Activated T-helper 17 cell treated with anti-CD3 and anti-CD28 coated beads, Interleukin-2, amount 50 U/mL, for 72 hours (primary cell): ENCODE measurements around the gene BMF. TPM values are rescaled to one million over a fixed set of nuclear protein-coding genes. Genes with fewer than 3 reads are reported as not detected.
A peak's percentile ranks its signal among the peaks of the same experiment; 100 is the strongest.
"Not testable (repeated sequence)": the region's sequence is repeated elsewhere in the genome, so short reads cannot be mapped to it uniquely, and the experiment has no call there.

Experiments used
- ATAC-seq: fragments of 150-1000 bp; cut with Tn5 transposase; replicated peaks from 2 replicates; pipeline ENCODE4 v1.10.0; 2021; ENCODE audit warnings: mild to moderate bottlenecking, moderate library complexity
- H3K27ac Mint-ChIP-seq: one replicate; pipeline ENCODE4 v1.8.0; 2022; ENCODE audit warnings: mixed read lengths
- H3K27me3 Mint-ChIP-seq: one replicate; pipeline ENCODE4 v1.8.0; 2022; ENCODE audit warnings: mixed read lengths
- H3K36me3 Mint-ChIP-seq: one replicate; pipeline ENCODE4 v1.8.0; 2022; ENCODE audit warnings: low read depth, mild to moderate bottlenecking, mixed read lengths
- H3K4me1 Mint-ChIP-seq: one replicate; pipeline ENCODE4 v1.8.0; 2022; ENCODE audit warnings: mixed read lengths
- H3K4me3 Mint-ChIP-seq: one replicate; pipeline ENCODE4 v1.8.0; 2022; ENCODE audit warnings: mild to moderate bottlenecking, mixed read lengths
- H3K9me3 Mint-ChIP-seq: one replicate; pipeline ENCODE4 v1.8.0; 2022; ENCODE audit warnings: mixed read lengths
- total RNA-seq, 2 donors: library from RNA; stranded (reverse); gene quantifications; one replicate each; pipeline ENCODE4 v1.2.3, GENCODE V29; 2022

Gene BMF
- total RNA-seq, 2 donors from 2014 or later = 3.2 to 19.3 TPM

DNA sequence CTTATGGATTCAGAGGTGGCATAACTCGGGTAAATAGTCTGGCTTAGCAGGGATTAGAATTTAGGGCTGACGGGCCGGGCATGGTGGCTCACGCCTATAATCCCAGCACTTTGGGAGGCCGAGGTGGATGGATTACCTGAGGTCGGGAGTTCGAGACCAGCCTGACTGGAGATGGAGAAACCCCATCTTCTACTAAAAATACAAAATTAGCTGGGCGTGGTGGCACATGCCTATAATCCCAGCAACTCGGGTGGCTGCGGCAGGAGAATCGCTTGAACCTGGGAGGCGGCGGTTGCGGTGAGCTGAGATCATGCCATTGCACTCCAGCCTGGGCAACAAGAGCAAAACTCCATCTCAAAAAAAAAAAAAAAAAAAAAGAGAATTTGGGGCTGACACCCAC, 6.4 kb upstream of the BMF start:
- H3K9me3 Mint-ChIP-seq, H3K36me3 Mint-ChIP-seq, ATAC-seq, H3K27ac Mint-ChIP-seq, H3K27me3 Mint-ChIP-seq: not testable (repeated sequence)
- peak overlapping the region; percentile 46 for H3K4me3 Mint-ChIP-seq
- H3K4me1 Mint-ChIP-seq = peaks cover 12% of the 10 kb centered on the region

DNA sequence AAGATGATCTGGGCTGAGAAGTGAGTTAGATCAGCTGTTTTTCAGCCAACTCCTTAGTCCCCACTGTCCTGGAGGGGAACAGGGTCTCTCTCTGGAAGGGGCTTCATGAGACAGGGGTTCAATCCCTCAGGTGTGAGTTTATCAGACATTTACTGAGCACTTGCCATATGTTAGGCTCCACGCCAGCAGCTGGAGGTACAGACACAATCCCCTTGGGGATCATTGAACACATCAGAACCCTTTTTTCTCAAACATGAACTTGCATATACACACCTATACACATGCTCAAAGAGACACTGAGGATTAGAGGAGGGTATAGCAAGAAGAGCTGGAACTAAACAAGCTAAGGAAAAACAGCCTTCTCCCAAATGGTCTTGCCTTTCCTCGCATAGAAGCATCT, 5.5 kb upstream of the BMF start:
- Mint-ChIP-seq H3K36me3 (no peaks in the 10 kb centered on the region), H3K27ac (peak overlapping the region; percentile 43), H3K4me1 (peaks cover 16% of the 10 kb centered on the region), H3K27me3 (no peaks in the 10 kb centered on the region), H3K4me3 (no peak overlapping the region), H3K9me3 (no peaks in the 10 kb centered on the region)
- ATAC-seq = no peak

DNA sequence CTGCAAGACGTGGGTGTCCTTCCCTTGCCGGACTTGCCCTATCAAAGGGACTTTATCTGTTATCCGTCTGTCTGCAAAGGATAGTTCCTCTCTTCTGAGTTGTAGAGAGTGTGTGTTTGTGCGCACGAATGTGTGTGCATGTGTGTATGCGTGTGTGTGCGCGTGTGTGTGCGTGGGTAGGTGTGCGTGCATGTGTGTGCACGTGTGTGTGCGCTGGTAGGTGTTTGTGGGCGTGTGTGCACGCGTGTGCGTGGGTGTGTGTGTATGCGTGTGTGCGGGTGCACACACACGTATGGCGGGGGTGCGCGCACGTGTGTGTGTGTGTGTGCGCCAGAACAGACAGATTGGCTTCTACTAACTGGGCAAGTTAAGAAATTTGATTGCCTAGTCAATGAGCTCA, 4.1 kb upstream of the BMF start:
- no peak overlapping the region for H3K27ac Mint-ChIP-seq

DNA sequence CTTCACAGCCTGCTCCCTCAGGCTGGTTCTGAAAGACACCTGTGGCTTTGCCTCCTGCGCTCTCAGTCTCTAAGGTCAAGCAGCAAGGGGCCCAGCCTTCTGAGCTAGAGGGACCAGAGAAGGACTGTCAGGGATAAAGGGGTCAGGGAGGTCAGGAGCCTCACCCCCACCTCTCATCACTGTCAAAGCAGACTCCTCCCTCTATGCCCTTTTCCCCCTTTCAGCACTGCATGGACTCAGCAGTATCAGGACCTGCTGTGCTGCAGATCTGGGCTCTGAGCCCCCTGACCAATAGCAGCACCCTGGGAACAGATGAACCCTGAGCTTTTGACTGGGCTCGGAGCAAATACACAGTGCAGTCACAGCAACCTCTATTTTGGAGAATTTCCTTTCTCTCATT, 3.2 kb upstream of the BMF start:
- H3K4me3 Mint-ChIP-seq = no peak overlapping the region
- H3K4me1 Mint-ChIP-seq = peaks cover 23% of the 10 kb centered on the region

More for the DNA sequence above, 4.1 kb upstream of the BMF start:
- peaks cover 19% of the 10 kb centered on the region for H3K4me1 Mint-ChIP-seq
- no peak overlapping the region for H3K4me3 Mint-ChIP-seq
- no peaks in the 10 kb centered on the region for H3K9me3 Mint-ChIP-seq
- ATAC-seq = no peak
- H3K27me3 Mint-ChIP-seq = no peaks in the 10 kb centered on the region
- no peaks in the 10 kb centered on the region for H3K36me3 Mint-ChIP-seq

DNA sequence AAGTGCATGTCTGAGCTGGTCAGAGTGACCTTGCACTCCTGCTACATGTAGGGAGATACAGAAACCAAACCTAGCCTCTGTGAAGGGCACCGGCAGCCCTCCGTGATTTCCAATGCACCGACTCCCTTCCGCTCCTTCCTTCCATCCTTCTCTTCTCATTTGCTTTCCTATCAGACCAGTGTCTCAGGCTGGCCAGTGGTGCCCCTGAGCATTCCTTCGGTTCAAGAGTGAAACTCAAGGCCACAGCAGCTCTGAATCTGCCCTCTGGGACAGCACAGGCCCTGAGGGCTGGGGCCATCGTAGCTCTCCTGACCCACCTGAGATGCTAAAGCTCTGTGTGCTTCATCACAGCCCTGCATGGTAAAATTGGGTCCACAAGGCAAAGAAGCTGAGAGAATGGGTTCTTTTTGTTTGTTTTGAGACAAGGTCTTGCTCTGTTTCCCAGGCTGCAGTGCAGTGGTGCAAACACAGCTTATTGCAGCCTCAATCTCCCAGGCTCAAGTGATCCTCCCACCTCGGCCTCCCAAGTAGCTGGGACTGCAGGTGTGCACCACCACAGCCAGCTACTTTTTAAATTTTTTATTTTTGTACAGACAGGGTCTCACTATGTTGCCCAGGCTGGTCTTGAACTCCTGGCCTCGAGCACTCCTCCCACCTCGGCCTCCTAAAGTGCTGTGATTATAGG, 2.3 kb upstream of the BMF start:
- Mint-ChIP-seq H3K4me3 (no peak overlapping the region), H3K9me3 (no peaks in the 10 kb centered on the region), H3K36me3 (no peaks in the 10 kb centered on the region), H3K27ac (no peak overlapping the region), H3K4me1 (peaks cover 27% of the 10 kb centered on the region), H3K27me3 (no peaks in the 10 kb centered on the region)
- no peak for ATAC-seq

More for the DNA sequence above, 3.2 kb upstream of the BMF start:
- Mint-ChIP-seq H3K27me3 (no peaks in the 10 kb centered on the region), H3K9me3 (no peaks in the 10 kb centered on the region), H3K27ac (no peak overlapping the region), H3K36me3 (no peaks in the 10 kb centered on the region)
- no peak for ATAC-seq

DNA sequence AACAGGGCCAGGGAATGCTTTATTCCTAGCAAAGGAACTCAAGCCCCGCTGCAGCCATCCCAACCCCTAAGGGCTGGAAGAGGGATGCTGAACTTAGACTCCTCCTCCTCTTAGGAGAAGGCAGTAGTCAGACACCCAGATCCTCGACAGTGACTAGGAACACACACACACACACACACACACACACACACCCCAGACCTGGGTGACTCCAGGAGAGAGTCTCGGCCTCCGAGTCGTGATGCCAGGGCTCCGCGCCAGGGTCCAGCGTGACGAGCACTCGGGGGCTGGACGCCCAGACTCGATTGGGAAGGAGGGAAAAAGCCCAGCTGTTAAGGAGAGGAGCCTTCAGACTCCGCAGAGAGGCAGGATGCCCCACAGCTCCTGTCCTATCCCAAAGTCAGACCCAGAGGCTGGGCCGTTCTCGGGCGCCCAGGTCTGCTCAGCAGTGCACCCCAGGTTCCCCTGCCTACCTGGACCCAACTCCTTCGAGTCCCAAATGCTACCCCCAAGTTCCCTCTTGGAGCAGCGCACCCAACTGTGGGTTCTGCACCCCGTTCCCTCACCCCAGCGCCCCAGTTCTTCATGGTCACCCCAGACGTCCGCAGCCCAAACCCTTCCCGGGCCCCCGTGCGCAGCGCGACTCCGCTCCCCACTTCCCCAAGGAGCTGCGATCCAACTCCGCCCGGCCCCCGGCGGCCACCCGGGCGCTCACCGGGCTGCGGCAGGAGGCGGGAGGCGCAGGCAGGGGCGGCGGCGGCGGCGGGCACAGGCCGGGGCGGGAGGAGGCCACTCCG, 421 bp downstream of the BMF start:
- Mint-ChIP-seq H3K4me3 (peak overlapping the region; percentile 94), H3K27me3 (no peaks in the 10 kb centered on the region), H3K9me3 (no peaks in the 10 kb centered on the region), H3K36me3 (peaks cover 14% of the 10 kb centered on the region), H3K4me1 (peaks cover 41% of the 10 kb centered on the region), H3K27ac (peak overlapping the region; percentile 48)
- peak; percentile 3 for ATAC-seq

DNA sequence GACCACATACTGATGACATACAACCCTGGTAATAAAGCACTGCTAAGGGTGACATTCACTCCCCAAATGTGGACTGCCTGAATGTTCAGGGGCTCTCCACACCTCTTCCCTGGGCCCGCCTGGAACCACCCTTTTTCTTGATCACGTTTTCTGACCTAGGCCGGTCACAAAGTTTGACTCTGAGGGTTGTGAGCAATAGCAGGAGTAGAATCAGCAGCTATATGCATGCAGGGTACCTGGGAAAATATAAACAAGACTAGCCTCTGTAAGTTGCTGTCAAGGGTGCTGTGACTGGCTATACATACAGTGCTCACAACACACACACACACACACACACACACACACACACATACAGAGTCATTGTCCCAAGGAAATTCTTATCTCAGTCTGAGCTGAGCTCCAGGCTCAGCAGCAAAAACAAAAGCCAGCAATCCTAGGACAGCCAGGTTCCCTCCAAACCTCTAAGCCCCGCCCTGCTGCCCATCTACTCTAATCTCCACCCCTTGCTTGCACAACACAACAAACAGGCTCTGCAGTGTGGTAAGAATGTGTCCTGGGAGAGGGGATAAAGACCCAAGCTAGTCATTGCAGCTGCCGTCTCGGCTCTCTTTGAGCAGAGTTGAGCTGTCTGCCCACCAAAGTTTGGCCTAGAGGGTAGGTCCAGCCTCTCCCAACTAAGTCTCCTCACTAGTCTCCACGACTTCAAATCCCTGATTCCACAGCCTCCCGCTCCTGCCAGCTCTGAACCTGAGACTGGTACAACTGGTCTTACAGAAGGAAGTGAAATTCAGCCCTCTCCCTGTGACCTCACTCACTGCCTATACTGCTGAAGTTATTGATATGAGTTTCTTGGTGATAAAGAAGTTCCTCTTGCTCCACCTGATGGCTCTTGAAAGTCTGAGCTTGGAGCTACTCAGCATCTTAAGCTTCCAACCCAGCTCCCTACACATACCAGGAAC, 2.2 kb downstream of the BMF start:
- Mint-ChIP-seq H3K36me3 (peaks cover 17% of the 10 kb centered on the region), H3K4me1 (peaks cover 43% of the 10 kb centered on the region), H3K4me3 (peak overlapping the region; percentile 94), H3K9me3 (no peaks in the 10 kb centered on the region), H3K27ac (peak overlapping the region; percentile 93), H3K27me3 (no peaks in the 10 kb centered on the region)
- peak; percentile 22 for ATAC-seq

DNA sequence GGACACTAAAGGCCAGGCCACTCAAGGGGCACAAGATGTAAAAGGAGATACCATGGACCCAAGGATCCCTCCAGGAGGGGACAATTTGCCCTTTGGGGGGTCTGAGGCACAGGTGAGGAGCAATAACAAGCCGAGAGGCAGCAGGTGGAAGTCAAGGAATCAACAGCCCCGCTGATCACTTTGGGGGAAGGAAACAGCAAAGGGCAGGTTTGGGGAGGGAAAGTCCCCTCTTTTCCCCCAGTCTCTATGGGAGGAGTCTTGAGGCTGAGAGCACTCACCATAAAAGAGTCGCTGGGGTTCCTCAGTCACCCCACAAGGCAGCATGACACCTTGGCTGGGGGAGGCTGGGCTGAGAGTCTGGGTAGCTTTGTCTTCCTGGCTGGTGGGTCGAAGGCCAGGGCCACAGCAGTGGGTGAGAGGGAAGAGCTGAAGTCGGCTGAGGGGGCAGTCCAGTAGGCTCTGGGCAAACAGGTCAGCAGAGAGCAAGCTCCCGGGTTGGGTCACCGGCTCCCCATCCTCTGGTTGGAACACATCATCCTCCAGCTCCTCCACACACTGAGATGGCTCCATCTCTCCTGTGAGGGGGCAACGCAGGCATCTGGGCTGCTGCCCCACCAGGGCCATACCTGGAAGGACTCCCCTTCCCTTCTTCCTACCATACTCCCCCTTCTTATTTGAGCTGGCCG, 3.0 kb downstream of the BMF start:
- peak overlapping the region; percentile 93 for H3K27ac Mint-ChIP-seq
- H3K4me3 Mint-ChIP-seq = peak overlapping the region; percentile 94
- peak; percentile 64 for ATAC-seq
- H3K27me3 Mint-ChIP-seq = no peaks in the 10 kb centered on the region
- no peaks in the 10 kb centered on the region for H3K9me3 Mint-ChIP-seq
- H3K4me1 Mint-ChIP-seq = peaks cover 51% of the 10 kb centered on the region
- H3K36me3 Mint-ChIP-seq = peaks cover 19% of the 10 kb centered on the region

DNA sequence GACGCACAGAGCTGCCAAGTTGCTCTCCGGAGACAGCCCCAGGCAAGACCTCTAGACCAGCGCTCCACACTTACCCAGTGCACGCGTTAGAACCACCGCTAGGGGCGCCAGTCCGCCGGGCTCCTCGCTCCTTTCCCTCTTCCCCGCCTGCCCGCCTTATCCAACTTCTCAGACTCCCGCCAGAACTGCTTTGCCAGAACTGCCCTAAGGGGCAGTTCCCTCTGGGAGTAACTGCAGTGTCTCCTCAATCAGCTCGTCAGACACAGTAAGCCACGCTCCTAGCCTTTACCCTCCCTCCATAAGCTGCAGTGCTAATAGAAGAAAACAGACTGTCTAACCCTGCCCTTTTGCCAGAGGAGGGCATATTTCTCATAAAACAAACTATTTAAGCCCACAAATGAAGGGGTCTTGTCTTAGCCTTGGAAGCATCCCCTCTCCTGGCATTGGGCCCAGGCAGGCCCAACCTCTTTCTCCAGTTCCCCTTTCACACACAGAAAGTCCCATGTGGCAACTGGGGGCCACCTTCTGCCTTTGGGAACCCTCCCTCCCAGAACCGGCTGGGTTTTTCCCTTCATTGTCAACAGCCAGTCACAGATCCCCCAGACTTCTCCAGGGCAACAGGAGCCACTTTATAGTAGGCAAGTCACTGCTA, 3.7 kb downstream of the BMF start:
- Mint-ChIP-seq H3K4me1 (peaks cover 51% of the 10 kb centered on the region), H3K36me3 (peaks cover 19% of the 10 kb centered on the region), H3K27me3 (no peaks in the 10 kb centered on the region), H3K4me3 (peak overlapping the region; percentile 94), H3K9me3 (no peaks in the 10 kb centered on the region), H3K27ac (peak overlapping the region; percentile 93)
- ATAC-seq = peak; percentile 45

DNA sequence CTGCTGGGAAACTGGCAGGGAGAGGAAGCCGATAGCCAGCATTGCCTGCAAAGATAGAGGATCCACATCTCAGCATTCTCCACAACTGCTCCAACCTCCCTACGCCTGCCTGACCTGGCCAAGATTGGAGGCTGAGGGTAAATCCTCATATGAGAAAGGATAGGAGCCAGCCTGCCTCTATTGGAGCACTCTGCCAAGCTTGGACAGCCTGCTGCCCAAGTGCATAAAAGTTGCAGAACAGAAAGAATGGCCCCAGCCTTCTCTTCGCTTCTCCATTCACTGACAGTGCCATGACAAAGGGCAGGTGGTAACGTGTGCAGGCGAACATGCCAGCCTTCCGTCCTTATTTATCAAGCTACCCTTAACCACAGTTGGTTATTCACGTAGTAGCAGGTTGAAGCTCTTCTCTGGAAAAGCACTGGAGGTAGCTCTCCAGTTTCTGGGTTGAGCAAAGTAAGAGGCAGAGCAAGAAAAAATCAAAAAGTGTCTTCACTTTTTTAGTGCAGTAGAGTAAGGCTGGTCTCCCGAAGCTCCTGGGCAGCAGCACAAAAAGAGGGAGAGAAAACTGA, 4.3 kb downstream of the BMF start:
- peaks cover 19% of the 10 kb centered on the region for H3K36me3 Mint-ChIP-seq
- H3K27me3 Mint-ChIP-seq = no peaks in the 10 kb centered on the region
- H3K4me1 Mint-ChIP-seq = peaks cover 49% of the 10 kb centered on the region
- H3K4me3 Mint-ChIP-seq = peak overlapping the region; percentile 94
- ATAC-seq = no peak
- H3K27ac Mint-ChIP-seq = peak overlapping the region; percentile 93
- no peaks in the 10 kb centered on the region for H3K9me3 Mint-ChIP-seq

DNA sequence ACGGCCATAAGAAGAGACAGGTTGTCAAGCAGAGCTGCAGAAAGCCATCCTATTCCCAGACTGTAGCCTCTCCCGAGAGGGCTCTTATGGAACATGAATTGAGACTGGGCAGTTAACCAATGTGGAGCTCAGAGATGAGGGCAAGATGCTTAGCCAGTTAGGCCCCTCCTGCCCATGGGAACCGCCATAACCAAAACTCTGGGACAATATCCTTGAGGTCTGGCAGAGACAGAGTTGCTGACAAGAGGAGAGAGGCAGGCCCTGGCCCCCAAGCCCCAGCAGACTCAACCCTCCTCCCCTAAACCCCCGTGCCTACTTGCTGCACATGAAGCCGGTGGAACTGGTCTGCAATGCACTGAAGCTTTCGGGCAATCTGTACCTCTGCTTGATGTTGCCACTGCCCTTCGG, 4.8 kb downstream of the BMF start:
- Mint-ChIP-seq H3K9me3 (no peaks in the 10 kb centered on the region), H3K27me3 (no peaks in the 10 kb centered on the region), H3K27ac (no peak overlapping the region), H3K36me3 (peaks cover 19% of the 10 kb centered on the region), H3K4me1 (peaks cover 48% of the 10 kb centered on the region), H3K4me3 (peak overlapping the region; percentile 94)
- no peak for ATAC-seq

DNA sequence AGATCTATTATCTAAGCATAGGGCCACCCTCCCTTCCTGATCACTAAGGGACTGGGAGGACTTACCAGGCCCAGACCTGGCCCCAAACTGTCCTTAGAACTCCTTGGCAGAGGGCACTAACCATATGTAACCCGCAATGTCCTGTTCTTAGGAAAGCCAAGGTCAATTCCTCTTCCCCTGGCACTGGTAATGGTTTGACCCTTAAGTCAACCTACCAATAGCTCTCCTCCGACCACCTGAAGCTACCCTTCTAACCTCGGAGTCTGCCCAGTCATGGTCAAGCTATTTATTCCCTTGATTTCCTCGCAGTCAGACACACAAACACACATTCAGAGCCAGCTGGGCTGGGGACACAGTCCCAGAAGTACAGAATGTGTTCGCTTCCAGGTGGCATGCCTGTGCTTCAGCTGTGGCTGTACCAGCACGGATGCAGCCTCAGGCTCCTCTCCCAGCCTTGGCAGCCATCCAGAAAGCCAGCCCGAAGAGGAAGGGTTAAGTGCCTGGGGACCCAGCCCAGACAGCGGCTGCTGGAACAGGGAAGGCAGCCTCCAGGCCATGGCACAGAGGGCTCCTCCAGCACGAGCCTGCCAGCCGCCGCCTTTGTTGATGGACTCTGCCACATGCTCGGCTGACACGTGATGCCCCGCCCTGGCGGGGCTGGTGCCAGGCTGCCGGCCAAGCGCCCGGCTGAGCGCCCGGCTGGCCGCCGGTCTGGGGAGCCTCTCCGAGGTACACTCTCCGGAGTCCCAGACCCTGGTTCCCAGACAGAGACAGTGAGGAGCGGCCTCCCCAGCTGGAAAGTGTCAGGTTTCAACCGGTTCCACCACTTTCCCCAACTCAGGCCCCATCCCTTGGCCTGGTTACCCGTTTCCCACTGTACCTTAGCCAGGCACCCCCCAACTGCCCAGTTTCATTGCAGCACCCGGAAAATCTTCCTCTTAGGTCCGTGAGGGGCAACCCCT, 5.5 kb downstream of the BMF start:
- no peak overlapping the region for H3K27ac Mint-ChIP-seq
- no peaks in the 10 kb centered on the region for H3K9me3 Mint-ChIP-seq
- no peak for ATAC-seq
- no peaks in the 10 kb centered on the region for H3K27me3 Mint-ChIP-seq
- H3K4me3 Mint-ChIP-seq = no peak overlapping the region
- H3K36me3 Mint-ChIP-seq = peaks cover 19% of the 10 kb centered on the region
- H3K4me1 Mint-ChIP-seq = peaks cover 54% of the 10 kb centered on the region
